ENCODE results near the gene OGA.

GRCh38 chr10:101777619-101778145 is 40.6 kb downstream of the OGA start:
- TF ChIP-seq CTCF (IDR thresholded peaks at IDR 0.05) (no peak), POLR2A (IDR thresholded peaks at IDR 0.05) (no peak)

All from testis (tissue), 2 donors.